ENCODE results near the gene PITPNB. TPM values are rescaled to one million over a fixed set of nuclear protein-coding genes. Genes with fewer than 3 reads are reported as not detected.

PITPNB gene
- total RNA-seq, 1 experiment from 2014 or later, result 16.2 TPM

- DNase-seq (ENCODE audit: extremely low read depth, low read depth), result no peak
These were observed 1.1 kb upstream of the PITPNB start for GRCh38 chr22:27919942-27920755.

- DNase-seq (ENCODE audit: extremely low read depth, low read depth), result no peak
These were observed 475 bp downstream of the PITPNB start for GRCh38 chr22:27918341-27919221.

- no peak for DNase-seq (ENCODE audit: extremely low read depth, low read depth)
These were observed 3.1 kb downstream of the PITPNB start for GRCh38 chr22:27915986-27916385.

GRCh38 chr22:27913162-27913741, 5.8 kb downstream of the PITPNB start:
- no peak for DNase-seq (ENCODE audit: extremely low read depth, low read depth)

GRCh38 chr22:27912101-27912500, 7.0 kb downstream of the PITPNB start:
- DNase-seq (ENCODE audit: extremely low read depth, low read depth), result no peak

- DNase-seq (ENCODE audit: extremely low read depth, low read depth), result no peak
These were observed 7.7 kb downstream of the PITPNB start for GRCh38 chr22:27911330-27911729.

GRCh38 chr22:27906241-27906640, 12.8 kb downstream of the PITPNB start:
- DNase-seq (ENCODE audit: extremely low read depth, low read depth), result no peak

GRCh38 chr22:27905653-27906052, 13.4 kb downstream of the PITPNB start:
- no peak for DNase-seq (ENCODE audit: extremely low read depth, low read depth)

- DNase-seq (ENCODE audit: extremely low read depth, low read depth), result no peak
These were observed 15.1 kb downstream of the PITPNB start for GRCh38 chr22:27903805-27904473.

- no peak for DNase-seq (ENCODE audit: extremely low read depth, low read depth)
These were observed 18.9 kb downstream of the PITPNB start for GRCh38 chr22:27900153-27900552.

GRCh38 chr22:27896245-27896644, 22.8 kb downstream of the PITPNB start:
- DNase-seq (ENCODE audit: extremely low read depth, low read depth), result no peak

- DNase-seq (ENCODE audit: extremely low read depth, low read depth), result no peak
These were observed 23.5 kb downstream of the PITPNB start for GRCh38 chr22:27895600-27895999.

- DNase-seq (ENCODE audit: extremely low read depth, low read depth), result no peak
These were observed 26.2 kb downstream of the PITPNB start for GRCh38 chr22:27892811-27893210.

- no peak for DNase-seq (ENCODE audit: extremely low read depth, low read depth)
These were observed 27.0 kb downstream of the PITPNB start for GRCh38 chr22:27892064-27892463.

GRCh38 chr22:27888310-27888709, 30.7 kb downstream of the PITPNB start:
- no peak for DNase-seq (ENCODE audit: extremely low read depth, low read depth)

GRCh38 chr22:27886843-27887151, 32.3 kb downstream of the PITPNB start:
- no peak for DNase-seq (ENCODE audit: extremely low read depth, low read depth)

GRCh38 chr22:27885977-27886842, 32.8 kb downstream of the PITPNB start:
- no peak for DNase-seq (ENCODE audit: extremely low read depth, low read depth)

GRCh38 chr22:27883656-27884350, 35.3 kb downstream of the PITPNB start:
- no peak for DNase-seq (ENCODE audit: extremely low read depth, low read depth)

- no peak for DNase-seq (ENCODE audit: extremely low read depth, low read depth)
These were observed 36.4 kb downstream of the PITPNB start for GRCh38 chr22:27882507-27883290.

Measured in NCI-H460 (cell line).